HG02938 (cell line): ENCODE measurements around the gene CRYGD.
A peak's percentile ranks its signal among the peaks of the same experiment; 100 is the strongest.
"Not testable (repeated sequence)": the region's sequence is repeated elsewhere in the genome, so short reads cannot be mapped to it uniquely, and the experiment has no call there.

Experiments used
- ATAC-seq: cut with Tn5 transposase; IDR thresholded peaks from one replicate; pipeline ENCODE4 v1.9.1; 2021; ENCODE audit warnings: mild to moderate bottlenecking, moderate library complexity; ENCODE audit not compliant: unreplicated experiment

CRYGD gene

DNA sequence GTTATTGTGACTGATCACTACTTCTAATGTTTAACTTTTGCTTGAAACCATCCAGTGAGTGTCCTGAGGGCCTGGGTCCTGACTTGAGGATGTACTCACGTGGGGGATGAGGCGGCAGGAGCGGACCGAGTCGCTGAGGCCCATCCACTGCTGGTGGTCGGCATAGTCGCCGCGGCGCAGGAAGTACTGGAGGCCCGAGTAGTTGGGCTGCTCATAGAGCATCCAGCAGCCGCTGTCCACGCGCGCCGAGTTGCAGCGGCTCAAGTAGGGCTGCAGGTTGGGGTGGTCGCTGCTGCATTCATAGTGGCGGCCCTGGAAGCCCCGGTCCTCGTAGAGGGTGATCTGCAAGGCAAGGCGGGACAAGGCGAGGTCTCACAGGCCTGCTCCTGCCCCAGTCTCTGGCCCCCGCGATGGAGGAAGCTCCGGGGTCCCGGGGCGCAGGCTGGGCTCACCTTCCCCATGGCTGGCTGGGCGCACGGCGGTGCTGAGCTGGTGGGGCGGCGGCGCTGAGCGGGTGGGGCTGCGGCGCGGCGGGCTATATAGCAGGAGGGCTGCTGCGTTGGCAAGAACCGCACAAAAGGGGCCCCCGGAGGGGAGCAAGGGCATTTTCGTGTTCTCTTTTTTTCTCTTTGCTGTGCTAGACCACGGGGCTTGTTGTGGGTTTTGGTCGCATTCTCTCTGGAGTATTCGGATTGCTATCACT is at the start of gene CRYGD:
TSS of gene CRYGD (minus strand) at position 512 of the 703 bp plus-strand sequence. CDS start at position 461, 51 bp downstream.
- ATAC-seq: not testable (repeated sequence)

- ATAC-seq: no peak
Observed at GRCh38 chr2:208172125-208172524, 47.8 kb upstream of the CRYGD start.

GRCh38 chr2:208164951-208165755 is 40.8 kb upstream of the CRYGD start:
- no peak for ATAC-seq

GRCh38 chr2:208163489-208163888 is 39.2 kb upstream of the CRYGD start, which contains the start of gene CRYGA:
CRYGA (minus strand) TSS chr2:208163589; CDS start chr2:208163556, 33 bp downstream.
- no peak for ATAC-seq

DNA sequence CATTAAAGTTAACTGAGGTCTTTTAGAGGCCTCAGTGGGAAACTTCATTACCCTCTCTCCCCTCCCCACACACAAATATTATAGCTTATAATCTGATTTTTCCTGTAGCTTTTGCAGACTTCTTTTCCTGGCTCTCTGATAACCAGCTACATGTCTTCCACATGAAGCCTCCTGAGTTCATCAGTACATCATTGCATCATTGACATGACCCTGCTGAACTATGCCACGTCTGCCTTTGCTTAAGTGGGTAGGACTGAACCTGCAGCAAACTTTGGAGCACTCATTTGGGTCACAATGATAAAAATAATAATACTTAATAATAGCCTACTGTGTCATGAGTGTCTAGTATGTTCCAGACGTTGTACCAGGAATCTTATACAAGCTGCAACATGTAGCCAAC is 32.1 kb upstream of the CRYGD start:
- ATAC-seq: no peak

DNA sequence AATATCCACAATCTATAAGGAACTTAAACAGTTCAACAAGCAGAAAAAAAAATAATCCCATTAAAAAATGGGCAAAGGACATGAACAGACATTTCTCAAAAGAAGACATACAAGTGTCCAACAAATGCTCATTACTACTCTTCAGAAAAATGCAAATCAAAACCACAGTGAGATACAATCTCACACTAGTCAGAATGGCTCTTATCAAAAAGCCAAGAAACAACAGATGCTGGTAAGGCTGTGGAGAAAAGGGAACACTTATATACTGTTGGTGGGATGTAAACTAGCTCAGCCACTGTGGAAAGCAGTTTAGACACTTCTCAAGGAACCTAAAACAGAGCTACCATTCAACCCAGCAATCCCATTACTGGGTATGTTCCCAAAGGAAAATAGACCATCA is 28.8 kb upstream of the CRYGD start:
- no peak for ATAC-seq

- ATAC-seq: no peak
Observed at GRCh38 chr2:208150956-208151355, 26.6 kb upstream of the CRYGD start.

GRCh38 chr2:208150094-208150493 is 25.8 kb upstream of the CRYGD start:
- no peak for ATAC-seq

DNA sequence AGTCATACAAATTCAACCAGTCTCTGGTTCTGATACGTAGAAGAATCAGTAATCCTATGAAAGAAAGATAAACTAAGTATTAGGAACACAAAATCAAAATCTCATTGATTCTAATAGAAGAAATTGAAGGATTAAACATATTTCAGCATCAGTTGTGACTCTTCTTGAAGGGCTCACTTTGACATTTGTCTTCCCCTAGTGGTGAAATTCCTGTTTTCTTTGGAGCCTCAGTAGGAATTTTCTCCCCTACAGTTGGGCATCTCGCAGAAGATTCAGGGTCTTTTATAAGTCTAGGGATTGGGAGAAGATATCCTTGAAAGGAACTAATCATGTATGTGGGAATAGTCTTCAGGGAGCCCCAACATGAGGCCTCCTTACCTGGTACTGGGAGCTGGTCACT is 24.5 kb upstream of the CRYGD start:
- no peak for ATAC-seq

- no peak for ATAC-seq
Observed at GRCh38 chr2:208147759-208148158, 23.4 kb upstream of the CRYGD start.

DNA sequence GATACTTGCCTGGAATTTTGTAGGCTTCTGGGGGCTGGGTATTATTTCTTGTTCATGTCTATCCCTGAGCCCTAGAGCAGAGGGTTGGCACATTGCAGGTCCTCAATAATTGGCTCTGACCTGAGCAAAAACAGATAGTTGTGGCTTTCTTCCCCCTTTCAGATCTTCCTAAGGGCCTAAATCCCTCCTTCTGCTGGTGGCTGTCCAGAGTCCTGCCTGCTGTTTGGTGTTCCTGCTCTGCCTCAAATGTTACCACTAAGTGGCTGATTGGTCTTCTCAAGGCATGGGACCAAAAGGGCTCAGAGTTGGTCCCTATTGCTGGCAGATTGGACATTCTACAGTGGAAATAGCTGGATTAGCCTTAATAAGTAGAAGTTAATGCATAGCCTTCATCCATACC is 22.7 kb upstream of the CRYGD start:
- ATAC-seq: no peak

DNA sequence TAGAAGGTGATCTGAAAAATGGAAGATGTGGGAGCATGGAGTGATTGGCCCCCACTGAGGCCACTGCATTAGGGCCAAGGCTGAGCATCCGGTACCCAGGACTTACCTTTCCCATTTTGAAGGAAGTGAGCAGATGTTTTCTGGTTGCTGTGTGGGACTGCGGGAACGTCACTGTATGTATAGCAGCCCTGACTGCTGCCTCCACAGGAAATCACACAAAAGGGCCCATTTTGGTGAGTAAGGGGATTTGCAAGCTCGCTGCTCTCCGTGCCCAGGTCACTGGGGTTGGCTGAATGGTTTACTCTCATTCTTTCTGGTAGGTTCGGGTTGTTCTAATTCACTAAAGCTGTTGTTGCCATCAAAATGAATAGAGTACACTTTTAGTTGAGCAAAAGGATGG is 21.7 kb upstream of the CRYGD start, which contains the start of gene CRYGB:
TSS of gene CRYGB (minus strand) at position 153 of the 400 bp plus-strand sequence. CDS start at position 115, 38 bp downstream.
- no peak for ATAC-seq

GRCh38 chr2:208142925-208143799 is 18.8 kb upstream of the CRYGD start:
- no peak for ATAC-seq

- no peak for ATAC-seq
Observed at GRCh38 chr2:208142240-208142924, 18.1 kb upstream of the CRYGD start.

GRCh38 chr2:208139447-208139846 is 15.1 kb upstream of the CRYGD start:
- ATAC-seq: no peak

GRCh38 chr2:208138334-208138733 is 14.0 kb upstream of the CRYGD start:
- ATAC-seq: not testable (repeated sequence)

DNA sequence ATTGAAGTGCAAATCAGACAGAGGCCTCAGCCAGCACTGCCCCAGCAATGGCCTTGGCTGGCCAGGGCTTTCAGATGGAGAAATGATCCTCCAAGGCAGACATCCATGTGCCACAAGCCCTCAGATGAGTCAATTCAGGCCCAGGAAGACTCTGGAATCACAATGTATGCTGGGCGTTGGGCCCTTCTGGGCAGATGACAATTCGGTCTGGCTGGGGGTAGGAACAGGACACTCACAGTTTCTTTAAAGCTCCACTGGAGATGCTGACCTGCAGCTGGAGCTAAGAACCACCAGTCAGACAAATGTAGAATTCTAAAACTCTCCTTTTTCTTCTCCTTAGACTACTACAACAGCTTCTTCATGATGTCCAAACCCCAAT is 12.4 kb upstream of the CRYGD start:
- ATAC-seq: no peak

DNA sequence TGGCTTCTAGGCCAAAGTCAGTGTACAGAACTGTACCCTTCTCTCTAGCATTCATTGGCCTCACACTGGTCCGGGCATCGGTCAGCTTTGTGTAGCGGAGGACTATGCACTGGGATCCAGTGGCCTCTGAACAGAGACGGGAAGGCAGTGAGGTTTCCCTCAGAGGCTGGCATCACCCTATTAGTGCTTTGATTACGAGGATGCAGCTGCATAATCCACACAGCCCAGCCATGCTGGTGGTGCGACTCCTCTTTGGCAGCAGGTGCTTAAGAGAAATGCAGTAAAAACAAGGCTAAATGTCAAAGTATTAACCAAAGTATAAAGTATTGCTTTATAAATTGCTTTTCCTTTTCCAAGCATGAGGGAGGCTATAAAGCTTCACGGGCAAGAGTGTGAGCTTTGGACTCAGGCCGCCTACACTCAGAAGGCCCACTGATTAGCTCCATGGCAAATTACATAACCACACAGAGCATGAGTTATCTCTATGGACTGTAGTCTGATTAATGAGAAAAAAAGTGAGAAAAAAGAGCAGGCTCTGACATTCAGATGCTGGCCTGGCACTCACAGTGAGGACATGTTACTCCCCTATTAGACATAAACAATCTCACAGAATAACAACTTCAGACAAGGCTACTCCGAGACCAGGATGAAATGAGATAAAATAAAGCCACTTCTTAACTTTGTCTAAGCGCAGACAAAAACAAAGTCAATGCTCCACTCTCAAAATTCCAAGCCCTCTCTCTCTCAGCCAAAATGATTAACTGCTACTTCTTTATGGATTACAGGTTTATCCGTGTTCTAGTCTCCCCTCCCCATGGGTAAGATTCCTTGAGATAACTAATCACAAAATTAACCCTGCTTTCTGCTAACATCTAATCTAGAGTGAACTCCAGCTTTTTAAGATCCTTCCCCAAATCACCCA is 11.7 kb upstream of the CRYGD start:
- no peak for ATAC-seq

DNA sequence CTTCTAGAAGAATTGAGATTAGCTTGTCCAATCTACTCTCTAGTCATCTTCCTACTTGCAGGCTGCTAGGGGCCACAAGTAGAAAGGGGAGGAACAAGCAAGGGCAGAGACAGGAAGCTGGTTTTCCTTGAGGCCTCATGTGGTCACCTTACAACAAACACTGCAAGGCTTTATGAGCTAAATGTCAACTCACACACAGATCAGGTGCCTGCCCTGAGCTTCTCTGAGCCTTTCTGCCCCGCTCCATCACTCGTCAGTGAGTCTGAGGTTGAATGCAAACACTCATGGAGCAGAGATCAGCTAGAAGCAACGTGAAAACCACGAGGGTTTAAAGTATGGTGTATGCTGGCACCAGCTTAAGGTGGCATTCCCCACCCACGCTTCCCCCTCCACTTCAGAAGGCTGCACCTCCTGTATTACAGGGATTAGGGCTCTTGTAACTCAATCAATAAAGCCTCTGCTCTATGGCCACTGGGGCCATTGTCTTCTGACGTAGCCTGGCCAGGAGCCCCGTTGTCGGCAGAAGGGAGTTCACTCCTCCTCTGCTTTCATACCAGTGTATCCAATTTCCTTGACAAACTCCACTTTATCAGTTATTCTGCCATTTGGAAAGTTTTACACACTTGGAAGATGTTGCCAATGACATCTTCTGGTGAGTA is 10.7 kb upstream of the CRYGD start:
- peak; percentile 53 for ATAC-seq
